GM21447 (cell line): Measurements from ENCODE around the gene GRIN1.
A peak's percentile ranks its signal among the peaks of the same experiment; 100 is the strongest.

ENCODE experiments used
- ATAC-seq: cut with Tn5 transposase; IDR thresholded peaks from one replicate; pipeline ENCODE4 v1.9.1; 2021; ENCODE audit not compliant: unreplicated experiment

Gene GRIN1

GRCh38 chr9:137147091-137147792, 8.3 kb downstream of the GRIN1 start:
- ATAC-seq, result no peak

- ATAC-seq, result no peak
Observed at GRCh38 chr9:137147793-137148160, 8.8 kb downstream of the GRIN1 start.

- ATAC-seq, result no peak
Observed at GRCh38 chr9:137148242-137148641, 9.3 kb downstream of the GRIN1 start.

GRCh38 chr9:137148661-137149060, 9.7 kb downstream of the GRIN1 start:
- ATAC-seq, result no peak

GRCh38 chr9:137149363-137149762, 10.4 kb downstream of the GRIN1 start:
- no peak for ATAC-seq

GRCh38 chr9:137149942-137150616, 11.1 kb downstream of the GRIN1 start:
- ATAC-seq, result peak; percentile 22

GRCh38 chr9:137150617-137151457, 11.9 kb downstream of the GRIN1 start:
- peak; percentile 44 for ATAC-seq

- no peak for ATAC-seq
Observed at GRCh38 chr9:137152844-137153405, 14.0 kb downstream of the GRIN1 start.

GRCh38 chr9:137156567-137157375, 17.8 kb downstream of the GRIN1 start:
- ATAC-seq, result no peak

GRCh38 chr9:137157618-137158415, 18.9 kb downstream of the GRIN1 start:
- no peak for ATAC-seq

- no peak for ATAC-seq
Observed at GRCh38 chr9:137158625-137159024, 19.7 kb downstream of the GRIN1 start.

- no peak for ATAC-seq
Observed at GRCh38 chr9:137159105-137160053, 20.4 kb downstream of the GRIN1 start.

- ATAC-seq, result no peak
Observed at GRCh38 chr9:137160054-137160425, 21.1 kb downstream of the GRIN1 start.

GRCh38 chr9:137160716-137161557, 22.0 kb downstream of the GRIN1 start:
- no peak for ATAC-seq

- ATAC-seq, result no peak
Observed at GRCh38 chr9:137161558-137162486, 22.9 kb downstream of the GRIN1 start.

- no peak for ATAC-seq
Observed at GRCh38 chr9:137162505-137163364, 23.8 kb downstream of the GRIN1 start.
